WTC11 (cell line): ENCODE measurements around the gene DAAM2. TPM values are rescaled to one million over a fixed set of nuclear protein-coding genes. Genes with fewer than 3 reads are reported as not detected.

Source experiments
- ATAC-seq: fragments of 200-7000 bp; cut with Tn5 transposase; 2 replicates; pipeline ENCODE4 v1.10.0; 2021; ENCODE audit warnings: mild to moderate bottlenecking, moderate library complexity
- CTCF ChIA-PET: fragments of 300-600 bp; sonication (Branson Sonifier 250); formaldehyde crosslinking; loops from one replicate; lab custom pipeline; 2021; ENCODE audit warnings: antibody characterized with exemption; lab: Charles Lee
- POLR2A ChIA-PET: fragments of 350-600 bp; sonication (Branson Sonifier 250); formaldehyde crosslinking; loops from one replicate; lab custom pipeline; 2021; ENCODE audit warnings: antibody characterized with exemption; lab: Charles Lee
- DNase-seq: peaks from one replicate; pipeline ENCODE4 v3.0.0; 2021; ENCODE audit warnings: low spot score
- H3K27ac Mint-ChIP-seq: 2 replicates; pipeline ENCODE4 v1.8.0; 2021; ENCODE audit warnings: mixed read lengths
- H3K27me3 Mint-ChIP-seq: 2 replicates; pipeline ENCODE4 v1.8.0; 2021; ENCODE audit warnings: low read depth, mild to moderate bottlenecking, moderate library complexity, mixed read lengths
- H3K36me3 Mint-ChIP-seq: 2 replicates; pipeline ENCODE4 v1.8.0; 2021; ENCODE audit warnings: mixed read lengths
- H3K4me1 Mint-ChIP-seq: 2 replicates; pipeline ENCODE4 v1.8.0; 2022; ENCODE audit warnings: mixed read lengths
- H3K4me3 Mint-ChIP-seq: 2 replicates; pipeline ENCODE4 v1.8.0; 2021; ENCODE audit warnings: mild to moderate bottlenecking, moderate library complexity, mixed read lengths
- H3K9me3 Mint-ChIP-seq: 2 replicates; pipeline ENCODE4 v1.8.0; 2021; ENCODE audit warnings: mixed read lengths
- CBFB ChIP-seq: sonication (generic); formaldehyde crosslinking; IDR thresholded peaks from 2 replicates; pipeline ENCODE4 v1.8.1; 2022; ENCODE audit warnings: mild to moderate bottlenecking, low read depth, missing genetic modification reagents
- CREB1 ChIP-seq: sonication (generic); formaldehyde crosslinking; IDR thresholded peaks from 2 replicates; pipeline ENCODE4 v1.8.0; 2023; ENCODE audit warnings: mild to moderate bottlenecking, missing genetic modification reagents
- EMX1 ChIP-seq: fragments of 250-450 bp; sonication (Bioruptor Pico); IDR thresholded peaks from 2 replicates; pipeline ENCODE4 v1.8.0; 2021; ENCODE audit warnings: mild to moderate bottlenecking
- ETV6 ChIP-seq: sonication (generic); formaldehyde crosslinking; IDR thresholded peaks from 2 replicates; pipeline ENCODE4 v1.8.1; 2022; ENCODE audit warnings: mild to moderate bottlenecking, missing genetic modification reagents
- FOXJ3 ChIP-seq: sonication (generic); formaldehyde crosslinking; IDR thresholded peaks from 2 replicates; pipeline ENCODE4 v1.9.0; 2021; ENCODE audit warnings: missing genetic modification reagents, mild to moderate bottlenecking, borderline replicate concordance
- JAZF1 ChIP-seq: fragments of 250-450 bp; sonication (Bioruptor Pico); IDR thresholded peaks from 2 replicates; pipeline ENCODE4 v1.9.0; 2021; ENCODE audit warnings: moderate library complexity, mild to moderate bottlenecking, inconsistent platforms
- MXD4 ChIP-seq: fragments of 250-450 bp; sonication (Bioruptor Pico); IDR thresholded peaks from 2 replicates; pipeline ENCODE4 v1.8.0; 2021; ENCODE audit warnings: mild to moderate bottlenecking, moderate library complexity, borderline replicate concordance
- NR1H2 ChIP-seq: sonication (generic); formaldehyde crosslinking; IDR thresholded peaks from 2 replicates; pipeline ENCODE4 v1.9.0; 2021; ENCODE audit warnings: mild to moderate bottlenecking, moderate library complexity, missing genetic modification reagents
- NR2C2 ChIP-seq: sonication (generic); formaldehyde crosslinking; IDR thresholded peaks from 2 replicates; pipeline ENCODE4 v1.8.0; 2022; ENCODE audit warnings: mild to moderate bottlenecking, missing genetic modification reagents
- NR3C1 ChIP-seq: sonication (generic); formaldehyde crosslinking; conservative IDR thresholded peaks from 2 replicates; pipeline ENCODE4 v1.8.1; 2023; ENCODE audit warnings: low read depth, mild to moderate bottlenecking, missing genetic modification reagents
- SOX15 ChIP-seq: fragments of 250-450 bp; sonication (Bioruptor Pico); IDR thresholded peaks from 2 replicates; pipeline ENCODE4 v1.9.0; 2021; ENCODE audit warnings: mild to moderate bottlenecking
- TEAD1 ChIP-seq: sonication (generic); formaldehyde crosslinking; IDR thresholded peaks from 2 replicates; pipeline ENCODE4 v1.8.0; 2022; ENCODE audit warnings: mild to moderate bottlenecking, missing genetic modification reagents
- ZNF121 ChIP-seq: sonication (generic); formaldehyde crosslinking; IDR thresholded peaks from 2 replicates; pipeline ENCODE4 v1.8.0; 2023; ENCODE audit warnings: missing genetic modification reagents
- ZNF219 ChIP-seq: sonication (generic); formaldehyde crosslinking; IDR thresholded peaks from 2 replicates; pipeline ENCODE4 v1.8.0; 2023; ENCODE audit warnings: missing genetic modification reagents, mild to moderate bottlenecking, borderline replicate concordance
- ZNF671 ChIP-seq: fragments of 250-450 bp; sonication (Bioruptor Pico); IDR thresholded peaks from 2 replicates; pipeline ENCODE4 v1.8.0; 2021; ENCODE audit warnings: mild to moderate bottlenecking
- total RNA-seq: library from RNA; stranded (reverse); gene quantifications from 3 replicates; pipeline ENCODE4 v1.2.3, GENCODE V29; 2021
- TF ChIP-seq, protein P1 (sequence below): sonication (generic); formaldehyde crosslinking; IDR thresholded peaks from 2 replicates; pipeline ENCODE4 v1.8.0; 2023; ENCODE audit warnings: missing genetic modification reagents, mild to moderate bottlenecking, borderline replicate concordance
- TF ChIP-seq, protein P2 (sequence below): sonication (generic); formaldehyde crosslinking; IDR thresholded peaks from 2 replicates; pipeline ENCODE4 v1.8.0; 2022; ENCODE audit warnings: mild to moderate bottlenecking, missing genetic modification reagents
- TF ChIP-seq, protein P3 (sequence below): sonication (generic); formaldehyde crosslinking; IDR thresholded peaks from 2 replicates; pipeline ENCODE4 v1.8.1; 2023; ENCODE audit warnings: mild to moderate bottlenecking, missing genetic modification reagents
- TF ChIP-seq, protein P4 (sequence below): sonication (generic); formaldehyde crosslinking; IDR thresholded peaks from 2 replicates; pipeline ENCODE4 v1.8.0; 2023; ENCODE audit warnings: mild to moderate bottlenecking, missing genetic modification reagents
- TF ChIP-seq, protein P5 (sequence below): sonication (generic); formaldehyde crosslinking; IDR thresholded peaks from 2 replicates; pipeline ENCODE4 v1.8.0; 2023; ENCODE audit warnings: missing genetic modification reagents

The DAAM2 gene
- total RNA-seq, 1 experiment from 2014 or later: 2.0 TPM

DNA sequence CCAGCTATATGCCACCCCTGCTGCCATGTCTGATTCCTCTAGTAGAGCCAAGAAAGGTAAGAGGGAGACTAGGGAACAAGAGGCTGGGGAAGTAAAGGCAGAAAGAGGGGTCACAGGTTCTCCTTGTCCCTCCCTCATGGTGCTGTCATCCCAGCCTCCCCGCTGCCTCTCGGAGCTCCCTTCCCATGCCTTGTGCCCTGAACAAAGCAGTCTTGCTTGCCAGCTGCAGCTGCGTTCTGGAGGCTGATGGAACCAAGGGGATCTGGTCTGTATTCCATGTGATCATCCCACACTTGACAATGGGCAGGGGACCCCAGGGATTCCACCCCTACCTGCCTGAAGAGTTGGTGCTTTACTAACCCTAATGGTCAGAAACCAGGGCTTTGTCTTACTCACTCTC lies 61.4 kb downstream of the DAAM2 start (continued):
- TF ChIP-seq, protein P1, sequence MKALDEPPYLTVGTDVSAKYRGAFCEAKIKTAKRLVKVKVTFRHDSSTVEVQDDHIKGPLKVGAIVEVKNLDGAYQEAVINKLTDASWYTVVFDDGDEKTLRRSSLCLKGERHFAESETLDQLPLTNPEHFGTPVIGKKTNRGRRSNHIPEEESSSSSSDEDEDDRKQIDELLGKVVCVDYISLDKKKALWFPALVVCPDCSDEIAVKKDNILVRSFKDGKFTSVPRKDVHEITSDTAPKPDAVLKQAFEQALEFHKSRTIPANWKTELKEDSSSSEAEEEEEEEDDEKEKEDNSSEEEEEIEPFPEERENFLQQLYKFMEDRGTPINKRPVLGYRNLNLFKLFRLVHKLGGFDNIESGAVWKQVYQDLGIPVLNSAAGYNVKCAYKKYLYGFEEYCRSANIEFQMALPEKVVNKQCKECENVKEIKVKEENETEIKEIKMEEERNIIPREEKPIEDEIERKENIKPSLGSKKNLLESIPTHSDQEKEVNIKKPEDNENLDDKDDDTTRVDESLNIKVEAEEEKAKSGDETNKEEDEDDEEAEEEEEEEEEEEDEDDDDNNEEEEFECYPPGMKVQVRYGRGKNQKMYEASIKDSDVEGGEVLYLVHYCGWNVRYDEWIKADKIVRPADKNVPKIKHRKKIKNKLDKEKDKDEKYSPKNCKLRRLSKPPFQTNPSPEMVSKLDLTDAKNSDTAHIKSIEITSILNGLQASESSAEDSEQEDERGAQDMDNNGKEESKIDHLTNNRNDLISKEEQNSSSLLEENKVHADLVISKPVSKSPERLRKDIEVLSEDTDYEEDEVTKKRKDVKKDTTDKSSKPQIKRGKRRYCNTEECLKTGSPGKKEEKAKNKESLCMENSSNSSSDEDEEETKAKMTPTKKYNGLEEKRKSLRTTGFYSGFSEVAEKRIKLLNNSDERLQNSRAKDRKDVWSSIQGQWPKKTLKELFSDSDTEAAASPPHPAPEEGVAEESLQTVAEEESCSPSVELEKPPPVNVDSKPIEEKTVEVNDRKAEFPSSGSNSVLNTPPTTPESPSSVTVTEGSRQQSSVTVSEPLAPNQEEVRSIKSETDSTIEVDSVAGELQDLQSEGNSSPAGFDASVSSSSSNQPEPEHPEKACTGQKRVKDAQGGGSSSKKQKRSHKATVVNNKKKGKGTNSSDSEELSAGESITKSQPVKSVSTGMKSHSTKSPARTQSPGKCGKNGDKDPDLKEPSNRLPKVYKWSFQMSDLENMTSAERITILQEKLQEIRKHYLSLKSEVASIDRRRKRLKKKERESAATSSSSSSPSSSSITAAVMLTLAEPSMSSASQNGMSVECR (CRISPR knock-in tag): no peak
- no peak for TF ChIP-seq FOXJ3

DNA sequence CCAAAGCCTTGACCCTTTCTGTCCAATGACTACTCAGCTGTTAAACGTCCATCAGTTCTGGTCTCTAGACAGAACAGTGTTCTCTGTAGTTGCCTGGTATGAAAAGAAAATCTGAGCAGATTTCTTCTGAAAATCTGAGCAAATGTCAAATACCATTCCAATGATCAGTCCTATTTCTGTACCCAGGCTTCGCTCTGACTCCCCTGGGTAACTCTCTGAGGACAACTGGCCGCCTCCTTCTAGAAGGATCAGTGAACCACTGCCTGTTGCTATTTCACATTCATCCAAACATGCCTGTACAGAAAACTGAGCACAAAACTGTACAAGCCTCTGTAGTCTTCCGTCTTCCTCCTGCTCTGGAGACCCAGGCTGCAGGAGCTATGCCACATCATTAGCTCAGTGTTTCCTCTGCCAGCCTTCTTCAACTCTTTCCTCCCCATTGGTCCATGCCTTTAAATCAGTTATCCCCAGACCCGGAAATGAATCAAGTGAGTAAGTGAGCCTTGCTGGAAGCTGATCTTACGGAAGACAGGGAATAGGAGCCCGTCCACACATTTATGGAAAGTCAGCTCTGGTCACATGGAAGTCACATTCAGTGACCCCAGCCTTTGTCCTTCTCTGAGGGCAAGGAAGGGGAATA lies 63.3 kb downstream of the DAAM2 start:
- TF ChIP-seq TEAD1 (CRISPR knock-in tag): no peak
- TF ChIP-seq, protein P2, sequence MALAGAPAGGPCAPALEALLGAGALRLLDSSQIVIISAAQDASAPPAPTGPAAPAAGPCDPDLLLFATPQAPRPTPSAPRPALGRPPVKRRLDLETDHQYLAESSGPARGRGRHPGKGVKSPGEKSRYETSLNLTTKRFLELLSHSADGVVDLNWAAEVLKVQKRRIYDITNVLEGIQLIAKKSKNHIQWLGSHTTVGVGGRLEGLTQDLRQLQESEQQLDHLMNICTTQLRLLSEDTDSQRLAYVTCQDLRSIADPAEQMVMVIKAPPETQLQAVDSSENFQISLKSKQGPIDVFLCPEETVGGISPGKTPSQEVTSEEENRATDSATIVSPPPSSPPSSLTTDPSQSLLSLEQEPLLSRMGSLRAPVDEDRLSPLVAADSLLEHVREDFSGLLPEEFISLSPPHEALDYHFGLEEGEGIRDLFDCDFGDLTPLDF (CRISPR knock-in tag): no peak
- TF ChIP-seq, protein P3, sequence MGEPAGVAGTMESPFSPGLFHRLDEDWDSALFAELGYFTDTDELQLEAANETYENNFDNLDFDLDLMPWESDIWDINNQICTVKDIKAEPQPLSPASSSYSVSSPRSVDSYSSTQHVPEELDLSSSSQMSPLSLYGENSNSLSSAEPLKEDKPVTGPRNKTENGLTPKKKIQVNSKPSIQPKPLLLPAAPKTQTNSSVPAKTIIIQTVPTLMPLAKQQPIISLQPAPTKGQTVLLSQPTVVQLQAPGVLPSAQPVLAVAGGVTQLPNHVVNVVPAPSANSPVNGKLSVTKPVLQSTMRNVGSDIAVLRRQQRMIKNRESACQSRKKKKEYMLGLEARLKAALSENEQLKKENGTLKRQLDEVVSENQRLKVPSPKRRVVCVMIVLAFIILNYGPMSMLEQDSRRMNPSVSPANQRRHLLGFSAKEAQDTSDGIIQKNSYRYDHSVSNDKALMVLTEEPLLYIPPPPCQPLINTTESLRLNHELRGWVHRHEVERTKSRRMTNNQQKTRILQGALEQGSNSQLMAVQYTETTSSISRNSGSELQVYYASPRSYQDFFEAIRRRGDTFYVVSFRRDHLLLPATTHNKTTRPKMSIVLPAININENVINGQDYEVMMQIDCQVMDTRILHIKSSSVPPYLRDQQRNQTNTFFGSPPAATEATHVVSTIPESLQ (CRISPR knock-in tag): no peak
- TF ChIP-seq ZNF671 (CRISPR knock-in tag): no peak
- TF ChIP-seq CREB1: no peak
- no peak for TF ChIP-seq CBFB (CRISPR knock-in tag)
- no peak for TF ChIP-seq JAZF1 (CRISPR knock-in tag)
- TF ChIP-seq MXD4 (CRISPR knock-in tag): no peak
- no peak for TF ChIP-seq EMX1
- TF ChIP-seq, protein P4, sequence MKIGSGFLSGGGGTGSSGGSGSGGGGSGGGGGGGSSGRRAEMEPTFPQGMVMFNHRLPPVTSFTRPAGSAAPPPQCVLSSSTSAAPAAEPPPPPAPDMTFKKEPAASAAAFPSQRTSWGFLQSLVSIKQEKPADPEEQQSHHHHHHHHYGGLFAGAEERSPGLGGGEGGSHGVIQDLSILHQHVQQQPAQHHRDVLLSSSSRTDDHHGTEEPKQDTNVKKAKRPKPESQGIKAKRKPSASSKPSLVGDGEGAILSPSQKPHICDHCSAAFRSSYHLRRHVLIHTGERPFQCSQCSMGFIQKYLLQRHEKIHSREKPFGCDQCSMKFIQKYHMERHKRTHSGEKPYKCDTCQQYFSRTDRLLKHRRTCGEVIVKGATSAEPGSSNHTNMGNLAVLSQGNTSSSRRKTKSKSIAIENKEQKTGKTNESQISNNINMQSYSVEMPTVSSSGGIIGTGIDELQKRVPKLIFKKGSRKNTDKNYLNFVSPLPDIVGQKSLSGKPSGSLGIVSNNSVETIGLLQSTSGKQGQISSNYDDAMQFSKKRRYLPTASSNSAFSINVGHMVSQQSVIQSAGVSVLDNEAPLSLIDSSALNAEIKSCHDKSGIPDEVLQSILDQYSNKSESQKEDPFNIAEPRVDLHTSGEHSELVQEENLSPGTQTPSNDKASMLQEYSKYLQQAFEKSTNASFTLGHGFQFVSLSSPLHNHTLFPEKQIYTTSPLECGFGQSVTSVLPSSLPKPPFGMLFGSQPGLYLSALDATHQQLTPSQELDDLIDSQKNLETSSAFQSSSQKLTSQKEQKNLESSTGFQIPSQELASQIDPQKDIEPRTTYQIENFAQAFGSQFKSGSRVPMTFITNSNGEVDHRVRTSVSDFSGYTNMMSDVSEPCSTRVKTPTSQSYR (CRISPR knock-in tag): no peak
- no peak for TF ChIP-seq ZNF219
- TF ChIP-seq SOX15: no peak
- TF ChIP-seq ZNF121 (CRISPR knock-in tag): no peak
- TF ChIP-seq NR1H2: no peak
- TF ChIP-seq NR3C1 (CRISPR knock-in tag): no peak
- TF ChIP-seq FOXJ3: no peak
- TF ChIP-seq NR2C2 (CRISPR knock-in tag): no peak
- no peak for TF ChIP-seq ETV6 (CRISPR knock-in tag)
- TF ChIP-seq, protein P5, sequence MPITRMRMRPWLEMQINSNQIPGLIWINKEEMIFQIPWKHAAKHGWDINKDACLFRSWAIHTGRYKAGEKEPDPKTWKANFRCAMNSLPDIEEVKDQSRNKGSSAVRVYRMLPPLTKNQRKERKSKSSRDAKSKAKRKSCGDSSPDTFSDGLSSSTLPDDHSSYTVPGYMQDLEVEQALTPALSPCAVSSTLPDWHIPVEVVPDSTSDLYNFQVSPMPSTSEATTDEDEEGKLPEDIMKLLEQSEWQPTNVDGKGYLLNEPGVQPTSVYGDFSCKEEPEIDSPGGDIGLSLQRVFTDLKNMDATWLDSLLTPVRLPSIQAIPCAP (CRISPR knock-in tag): no peak
- H3K4me3 Mint-ChIP-seq: no peak overlapping the region
- H3K27ac Mint-ChIP-seq: no peak overlapping the region

More for the DNA sequence above, 63.3 kb downstream of the DAAM2 start:
- Mint-ChIP-seq H3K4me1 (peaks cover 11% of the 10 kb centered on the region), H3K27me3 (no peaks in the 10 kb centered on the region; the same call in 1 of the 2 replicates), H3K36me3 (no peaks in the 10 kb centered on the region), H3K9me3 (no peaks in the 10 kb centered on the region)
- POLR2A ChIA-PET: no interaction called here
- no peak for DNase-seq
- ATAC-seq: no peak
- CTCF ChIA-PET: interaction anchor here (0.6 to 1.0 kb wide), 3 partner anchors 30 to 485 kb away, joined by 3 to 4 read pairs (median 3); no protein-coding TSS in a partner anchor
